NB4 (cell line): ENCODE results near the gene MGRN1.

Experiments
- DNase-seq: peaks from one replicate; pipeline ENCODE4 v3.0.0; 2010; ENCODE audit warnings: low read depth
- H3K4me3 ChIP-seq: one replicate; pipeline ENCODE4 v1.5.1; 2011; ENCODE audit warnings: mild to moderate bottlenecking, low read depth, low read length, moderate library complexity
- MYC ChIP-seq: IDR thresholded peaks from 2 replicates; pipeline ENCODE4 v1.6.1; 2011; ENCODE audit warnings: low read depth, low read length
- POLR2A ChIP-seq: IDR thresholded peaks from 2 replicates; pipeline ENCODE4 v1.6.1; 2011; ENCODE audit warnings: mild to moderate bottlenecking; ENCODE audit not compliant: insufficient read length; ENCODE audit errors: extremely low read depth
- TF ChIP-seq, protein P1 (sequence below): IDR thresholded peaks from 2 replicates; pipeline ENCODE4 v1.6.1; 2011; ENCODE audit warnings: low read depth, low read length
- TF ChIP-seq, protein P2 (sequence below): IDR thresholded peaks from one replicate; pipeline ENCODE4 v1.5.1; 2012; ENCODE audit warnings: low read depth, low read length

Gene MGRN1

GRCh38 chr16:4601864-4602186 lies 22.8 kb upstream of the MGRN1 start:
- no peak for DNase-seq
- no peak overlapping the region for H3K4me3 ChIP-seq
- TF ChIP-seq MYC (no peak), POLR2A (no peak)
- TF ChIP-seq, protein P1, sequence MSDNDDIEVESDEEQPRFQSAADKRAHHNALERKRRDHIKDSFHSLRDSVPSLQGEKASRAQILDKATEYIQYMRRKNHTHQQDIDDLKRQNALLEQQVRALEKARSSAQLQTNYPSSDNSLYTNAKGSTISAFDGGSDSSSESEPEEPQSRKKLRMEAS, result no peak
- TF ChIP-seq, protein P2, sequence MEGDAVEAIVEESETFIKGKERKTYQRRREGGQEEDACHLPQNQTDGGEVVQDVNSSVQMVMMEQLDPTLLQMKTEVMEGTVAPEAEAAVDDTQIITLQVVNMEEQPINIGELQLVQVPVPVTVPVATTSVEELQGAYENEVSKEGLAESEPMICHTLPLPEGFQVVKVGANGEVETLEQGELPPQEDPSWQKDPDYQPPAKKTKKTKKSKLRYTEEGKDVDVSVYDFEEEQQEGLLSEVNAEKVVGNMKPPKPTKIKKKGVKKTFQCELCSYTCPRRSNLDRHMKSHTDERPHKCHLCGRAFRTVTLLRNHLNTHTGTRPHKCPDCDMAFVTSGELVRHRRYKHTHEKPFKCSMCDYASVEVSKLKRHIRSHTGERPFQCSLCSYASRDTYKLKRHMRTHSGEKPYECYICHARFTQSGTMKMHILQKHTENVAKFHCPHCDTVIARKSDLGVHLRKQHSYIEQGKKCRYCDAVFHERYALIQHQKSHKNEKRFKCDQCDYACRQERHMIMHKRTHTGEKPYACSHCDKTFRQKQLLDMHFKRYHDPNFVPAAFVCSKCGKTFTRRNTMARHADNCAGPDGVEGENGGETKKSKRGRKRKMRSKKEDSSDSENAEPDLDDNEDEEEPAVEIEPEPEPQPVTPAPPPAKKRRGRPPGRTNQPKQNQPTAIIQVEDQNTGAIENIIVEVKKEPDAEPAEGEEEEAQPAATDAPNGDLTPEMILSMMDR, result no peak

DNA sequence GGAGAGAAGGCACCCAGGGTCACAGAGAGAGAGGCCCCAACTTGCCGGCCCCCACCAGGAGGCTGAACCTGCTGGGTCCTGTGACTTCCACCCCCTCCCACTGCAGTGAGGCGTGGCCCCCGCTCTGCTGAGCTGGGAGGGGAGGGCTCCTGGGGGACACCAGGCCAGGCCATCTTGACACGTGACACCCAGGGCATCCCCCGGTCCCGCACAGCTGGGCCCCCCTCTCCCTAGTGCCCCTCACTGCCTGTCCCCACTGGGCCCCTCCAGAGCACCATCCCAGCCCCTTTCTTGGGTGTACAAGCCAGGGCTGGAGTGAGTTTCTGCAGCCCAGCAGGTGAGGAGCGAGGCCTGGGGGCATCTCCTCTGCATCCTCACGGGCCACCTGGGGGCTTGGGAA lies 22.3 kb upstream of the MGRN1 start:
- TF ChIP-seq, protein P1, result no peak
- TF ChIP-seq MYC (no peak), POLR2A (no peak)
- TF ChIP-seq, protein P2, result no peak
- DNase-seq, result no peak
- no peak overlapping the region for H3K4me3 ChIP-seq

GRCh38 chr16:4603624-4604170 lies 20.9 kb upstream of the MGRN1 start:
- DNase-seq, result no peak
- H3K4me3 ChIP-seq, result no peak overlapping the region
- TF ChIP-seq, protein P1, result no peak
- TF ChIP-seq, protein P2, result no peak
- no peak for TF ChIP-seq MYC
- no peak for TF ChIP-seq POLR2A

DNA sequence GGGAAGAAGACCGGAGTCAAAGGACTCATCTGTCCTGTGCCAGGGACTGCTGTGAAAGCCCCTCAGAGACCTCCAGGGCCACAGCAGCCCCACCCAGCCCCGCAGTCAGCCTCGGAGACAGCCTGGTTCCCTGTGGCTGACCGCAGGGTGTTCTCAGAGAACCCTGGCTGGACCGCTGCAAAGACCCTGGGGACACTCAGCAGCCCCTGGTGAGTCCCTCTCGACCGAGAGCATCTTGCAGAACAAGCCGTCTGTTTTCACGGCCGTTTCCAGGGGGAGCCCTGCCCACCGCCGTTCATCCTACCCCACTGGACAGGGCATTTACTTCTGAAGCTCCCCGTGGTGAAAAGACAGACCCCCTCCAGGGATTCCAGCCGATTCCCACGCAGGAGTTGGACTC lies 20.2 kb upstream of the MGRN1 start:
- no peak for DNase-seq
- H3K4me3 ChIP-seq, result no peak overlapping the region
- TF ChIP-seq, protein P2, result no peak
- TF ChIP-seq, protein P1, result no peak
- TF ChIP-seq POLR2A (no peak), MYC (no peak)

DNA sequence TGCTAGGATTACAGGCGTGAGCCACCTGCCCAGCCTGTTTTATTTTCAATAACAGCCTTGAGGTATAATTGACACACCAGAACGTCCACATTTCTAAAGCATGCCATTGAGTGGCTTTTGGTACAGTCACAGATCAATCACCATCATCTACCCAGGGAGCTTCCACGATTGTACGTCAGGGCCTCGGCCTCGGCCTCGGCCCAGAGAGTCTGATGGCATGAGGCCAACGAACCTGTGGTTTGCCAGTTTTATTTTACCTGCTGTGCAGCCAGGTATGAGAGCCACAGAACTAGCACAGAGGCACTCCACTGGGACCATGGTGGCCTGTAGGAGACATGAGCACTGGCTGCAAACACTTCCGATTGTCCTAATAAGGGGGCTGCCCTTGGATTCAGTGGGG lies 18.3 kb upstream of the MGRN1 start:
- H3K4me3 ChIP-seq, result no peak overlapping the region
- no peak for DNase-seq
- TF ChIP-seq POLR2A, result no peak
- no peak for TF ChIP-seq MYC
- TF ChIP-seq, protein P1, result no peak
- TF ChIP-seq, protein P2, result no peak
